GM06990 (cell line): ENCODE data around the gene GPHA2.
A peak's percentile ranks its signal among the peaks of the same experiment; 100 is the strongest.
"Not testable (repeated sequence)": the region's sequence is repeated elsewhere in the genome, so short reads cannot be mapped to it uniquely, and the experiment has no call there.

Source experiments
- DNase-seq: peaks from one replicate; pipeline ENCODE4 v3.0.0-alpha.2; 2011; ENCODE audit not compliant: insufficient read length; ENCODE audit errors: extremely low read depth
- H3K27me3 ChIP-seq: replicated peaks from 2 replicates; pipeline ENCODE4 v1.6.0; 2011; ENCODE audit warnings: low read length; ENCODE audit not compliant: control insufficient read depth, insufficient read depth
- H3K36me3 ChIP-seq: 2 replicates; pipeline ENCODE4 v1.5.1; 2011; ENCODE audit warnings: low read length; ENCODE audit not compliant: control insufficient read depth, insufficient read depth
- H3K4me3 ChIP-seq: replicated peaks from 2 replicates; pipeline ENCODE4 v1.5.1; 2011; ENCODE audit warnings: low read depth, mild to moderate bottlenecking, control low read depth, low read length
- CTCF ChIP-seq: IDR thresholded peaks from 2 replicates; pipeline ENCODE4 v1.5.1; 2011; ENCODE audit warnings: low read length, control low read depth, mild to moderate bottlenecking, inconsistent platforms; ENCODE audit not compliant: insufficient read depth, poor library complexity, severe bottlenecking

Gene GPHA2

DNA sequence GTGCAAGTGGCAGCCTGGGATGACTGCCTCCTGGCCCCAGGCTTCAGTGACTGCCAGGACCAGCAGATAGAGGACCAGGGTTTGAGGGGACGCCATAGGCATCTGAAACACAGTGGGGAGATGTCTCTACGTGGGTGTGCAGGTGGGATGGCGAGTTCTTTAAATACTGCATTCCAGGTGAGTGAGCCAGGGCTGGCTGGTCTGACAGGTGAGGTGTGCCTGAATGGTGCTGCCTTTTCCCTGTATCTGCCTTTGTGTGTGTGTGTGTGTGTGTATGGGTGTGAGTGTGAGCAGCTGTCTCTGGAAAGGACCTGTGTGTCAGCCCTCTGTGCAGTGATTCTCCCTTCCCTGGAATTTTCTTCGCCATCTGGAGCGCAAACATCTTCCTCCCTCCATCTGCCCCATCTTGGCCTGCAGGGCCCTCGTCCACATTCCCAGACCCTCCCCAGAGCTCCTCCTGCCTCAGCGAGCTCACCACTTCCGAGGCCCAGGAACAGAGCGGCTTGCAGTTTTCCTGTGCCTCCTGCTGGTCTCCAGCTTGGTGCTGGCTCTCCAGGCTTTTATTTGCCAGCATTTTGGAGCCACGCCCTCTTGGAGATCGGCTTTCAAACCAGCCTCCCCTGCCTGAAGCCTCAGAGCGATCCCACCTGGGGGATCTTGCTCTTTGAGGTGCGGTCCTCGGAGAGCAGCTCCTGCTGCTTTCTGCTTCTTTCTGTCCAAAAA, at the start of gene GPHA2:
TSS of gene GPHA2 (minus strand) at position 535 of the 723 bp plus-strand sequence. CDS start at position 102, 433 bp downstream.
- Histone ChIP-seq H3K36me3 (peaks cover 13% of the 10 kb centered on the region), H3K4me3 (no peak within 1 kb of the TSS), H3K27me3 (no peaks in the 10 kb centered on the region)
- DNase-seq = no peak
- TF ChIP-seq CTCF = no peak

- H3K27me3 ChIP-seq, H3K36me3 ChIP-seq, DNase-seq, H3K4me3 ChIP-seq: not testable (repeated sequence)
These were observed 47.6 kb upstream of the GPHA2 start for GRCh38 chr11:64983339-64983738.

DNA sequence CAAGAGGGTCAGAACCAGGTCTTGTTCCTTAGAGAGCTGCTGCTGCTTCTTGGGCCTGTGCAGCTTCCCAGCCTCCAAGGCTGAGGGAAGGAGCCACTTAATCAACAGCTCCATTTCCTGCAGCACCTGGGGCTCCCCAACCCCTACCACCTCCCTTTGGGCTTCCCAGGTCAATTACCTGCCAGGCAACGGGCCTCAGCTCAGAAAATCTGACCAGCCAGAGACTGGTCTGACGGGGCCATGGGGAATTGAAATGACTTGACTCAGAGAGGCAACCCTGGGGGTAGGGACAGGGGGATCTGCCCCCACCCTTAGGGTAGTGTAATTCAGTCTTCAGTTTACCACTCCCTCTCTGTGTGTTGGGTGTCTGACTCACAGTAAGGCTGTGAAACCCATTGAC, 41.0 kb upstream of the GPHA2 start:
- Histone ChIP-seq H3K36me3 (no peaks in the 10 kb centered on the region), H3K27me3 (no peaks in the 10 kb centered on the region; the same call in 1 of the 2 replicates), H3K4me3 (no peak overlapping the region)
- no peak for TF ChIP-seq CTCF
- no peak for DNase-seq

DNA sequence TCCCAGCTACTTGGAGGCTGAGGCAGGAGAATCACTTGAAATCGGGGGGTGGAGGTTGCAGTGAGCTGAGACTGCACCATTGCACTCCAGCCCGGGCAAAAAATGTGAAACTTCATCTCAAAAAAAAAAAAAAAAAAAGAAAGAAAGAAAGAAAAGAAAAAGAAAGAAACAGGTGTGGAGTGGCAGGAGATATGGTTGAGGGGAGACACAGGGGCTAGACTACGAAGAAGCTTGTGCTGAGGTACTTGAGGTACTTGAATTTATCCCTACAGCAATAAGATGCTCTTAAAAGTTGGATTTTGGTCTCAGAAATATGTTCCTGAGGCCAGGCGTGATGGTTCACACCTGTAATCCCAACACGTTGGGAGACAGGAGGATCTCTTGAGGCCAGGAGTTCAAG, 38.4 kb upstream of the GPHA2 start:
- no peaks in the 10 kb centered on the region for H3K27me3 ChIP-seq
- no peak for TF ChIP-seq CTCF
- no peak for DNase-seq
- no peaks in the 10 kb centered on the region for H3K36me3 ChIP-seq
- H3K4me3 ChIP-seq = no peak overlapping the region

GRCh38 chr11:64971421-64972233, 35.9 kb upstream of the GPHA2 start, which contains the start of gene MAJIN:
Gene MAJIN, minus strand, starts transcription at chr11:64972108. Its CDS starts 12,703 bp downstream, at chr11:64959405.
- no peak within 1 kb of the TSS for H3K4me3 ChIP-seq

More at GRCh38 chr11:64971421-64972233, 35.9 kb upstream of the GPHA2 start, which contains the start of gene MAJIN:
- no peaks in the 10 kb centered on the region for H3K27me3 ChIP-seq
- DNase-seq = peak; percentile 79
- TF ChIP-seq CTCF = no peak
- H3K36me3 ChIP-seq = no peaks in the 10 kb centered on the region
